Muscle of leg (tissue), 11 donors: ENCODE data around the gene C9orf78. TPM values are rescaled to one million over a fixed set of nuclear protein-coding genes. Genes with fewer than 3 reads are reported as not detected.
"Not testable (repeated sequence)": the region's sequence is repeated elsewhere in the genome, so short reads cannot be mapped to it uniquely, and the experiment has no call there.

Experiments used
- DNase-seq: peaks from one replicate; pipeline ENCODE4 v3.0.0; 2013
- H3K27ac ChIP-seq: one replicate; pipeline ENCODE4 v1.5.1; 2013; ENCODE audit warnings: mild to moderate bottlenecking, low read length, control low read depth
- H3K27me3 ChIP-seq: one replicate; pipeline ENCODE4 v1.6.1; 2013; ENCODE audit warnings: low read length; ENCODE audit not compliant: control insufficient read depth, insufficient read depth
- H3K36me3 ChIP-seq: one replicate; pipeline ENCODE4 v1.6.1; 2013; ENCODE audit warnings: low read length; ENCODE audit not compliant: control insufficient read depth, insufficient read depth
- H3K4me1 ChIP-seq: one replicate; pipeline ENCODE4 v1.6.1; 2013; ENCODE audit warnings: low read length; ENCODE audit not compliant: control insufficient read depth, insufficient read depth
- H3K4me3 ChIP-seq: one replicate; pipeline ENCODE4 v1.5.1; 2013; ENCODE audit warnings: low read length, control low read depth
- H3K9me3 ChIP-seq: replicated peaks from 2 replicates; pipeline ENCODE4 v1.6.1; 2013; ENCODE audit warnings: low read depth, low read length; ENCODE audit not compliant: control insufficient read depth
- WGBS: methylation state at CpG from one replicate; pipeline ENCODE4 v1.1.5; 2013; ENCODE audit warnings: missing lambda C conversion rate; ENCODE audit not compliant: insufficient coverage; 5-methylcytosine and 5-hydroxymethylcytosine counted together
- polyA plus RNA-seq, 8 donors: library from polyadenylated mRNA; unstranded; fragments of 120-200 nt; gene quantifications; one replicate each; pipeline versions ENCODE4 v1.2.1 to v1.2.3, GENCODE V29; 2013; ENCODE audit warnings: inconsistent platforms in 1 of 8, low replicate concordance in 1 of 8; ENCODE audit not compliant: insufficient read length in 8 of 8, insufficient read depth in 1 of 8
- total RNA-seq: library from RNA; stranded (reverse); fragments of 120-200 nt; gene quantifications from one replicate; pipeline ENCODE4 v1.2.4, GENCODE V29; 2013

The C9orf78 gene
- total and polyA plus RNA-seq, 9 donors: 36.2 to 62.3 (median 50.1) TPM

GRCh38 chr9:129794549-129794948 lies 40.5 kb downstream of the C9orf78 start:
- H3K27ac ChIP-seq: no peak overlapping the region
- H3K4me3 ChIP-seq: no peak overlapping the region
- H3K4me1 ChIP-seq: no peaks in the 10 kb centered on the region
- DNase-seq: no peak
- 83% methylated on average over 8 of the region's 8 CpGs for WGBS
- no peaks in the 10 kb centered on the region for H3K36me3 ChIP-seq
- no peaks in the 10 kb centered on the region for H3K9me3 ChIP-seq
- peaks cover 9% of the 10 kb centered on the region for H3K27me3 ChIP-seq

- Histone ChIP-seq H3K36me3 (no peaks in the 10 kb centered on the region), H3K27ac (no peak overlapping the region), H3K4me3 (no peak overlapping the region), H3K4me1 (no peaks in the 10 kb centered on the region), H3K27me3 (peaks cover 2% of the 10 kb centered on the region), H3K9me3 (no peaks in the 10 kb centered on the region)
- DNase-seq: no peak
- 73% methylated on average over 10 of the region's 10 CpGs for WGBS
Observed at GRCh38 chr9:129786481-129786880, 48.6 kb downstream of the C9orf78 start.

GRCh38 chr9:129785866-129786265 lies 49.2 kb downstream of the C9orf78 start:
- Histone ChIP-seq H3K4me3 (no peak overlapping the region), H3K4me1 (no peaks in the 10 kb centered on the region), H3K27me3 (peaks cover 2% of the 10 kb centered on the region), H3K36me3 (no peaks in the 10 kb centered on the region), H3K27ac (no peak overlapping the region), H3K9me3 (no peaks in the 10 kb centered on the region)
- WGBS: no CpG with 5 or more reads among the region's 1 CpG
- no peak for DNase-seq

- not testable (repeated sequence) for DNase-seq, H3K27me3 ChIP-seq, H3K4me3 ChIP-seq, H3K9me3 ChIP-seq, H3K36me3 ChIP-seq, H3K27ac ChIP-seq, H3K4me1 ChIP-seq
- 72% methylated on average over 9 of the region's 11 CpGs for WGBS
Observed at GRCh38 chr9:129784970-129785369, 50.1 kb downstream of the C9orf78 start.

GRCh38 chr9:129783516-129784361 lies 51.3 kb downstream of the C9orf78 start:
- DNase-seq: peak; percentile 86
- WGBS: 37% methylated on average over 5 of the region's 14 CpGs

GRCh38 chr9:129781981-129782380 lies 53.1 kb downstream of the C9orf78 start:
- peaks cover 13% of the 10 kb centered on the region for H3K4me1 ChIP-seq
- no peaks in the 10 kb centered on the region for H3K27me3 ChIP-seq
- H3K9me3 ChIP-seq: no peaks in the 10 kb centered on the region
- no peak overlapping the region for H3K4me3 ChIP-seq
- no peak for DNase-seq
- 100% methylated on average over 1 of the region's 5 CpGs for whole genome bisulfite sequencing
- no peak overlapping the region for H3K27ac ChIP-seq
- H3K36me3 ChIP-seq: no peaks in the 10 kb centered on the region

More at GRCh38 chr9:129783516-129784361, 51.3 kb downstream of the C9orf78 start:
- no peak overlapping the region for H3K4me3 ChIP-seq
- no peak overlapping the region for H3K27ac ChIP-seq
- no peaks in the 10 kb centered on the region for H3K9me3 ChIP-seq
- peaks cover 2% of the 10 kb centered on the region for H3K27me3 ChIP-seq
- H3K36me3 ChIP-seq: no peaks in the 10 kb centered on the region
- H3K4me1 ChIP-seq: no peaks in the 10 kb centered on the region

- no peak overlapping the region for H3K4me3 ChIP-seq
- 81% methylated on average over 8 of the region's 8 CpGs for WGBS
- no peaks in the 10 kb centered on the region for H3K36me3 ChIP-seq
- H3K27me3 ChIP-seq: no peaks in the 10 kb centered on the region
- no peak for DNase-seq
- no peak overlapping the region for H3K27ac ChIP-seq
- peaks cover 18% of the 10 kb centered on the region for H3K4me1 ChIP-seq
- H3K9me3 ChIP-seq: no peaks in the 10 kb centered on the region
Observed at GRCh38 chr9:129781131-129781530, 53.9 kb downstream of the C9orf78 start.

GRCh38 chr9:129779560-129780190 lies 55.4 kb downstream of the C9orf78 start:
- H3K36me3 ChIP-seq: no peaks in the 10 kb centered on the region
- H3K4me3 ChIP-seq: no peak overlapping the region
- 100% methylated on average over 2 of the region's 7 CpGs for WGBS
- H3K4me1 ChIP-seq: peaks cover 23% of the 10 kb centered on the region
- no peaks in the 10 kb centered on the region for H3K9me3 ChIP-seq
- H3K27me3 ChIP-seq: no peaks in the 10 kb centered on the region
- no peak overlapping the region for H3K27ac ChIP-seq
- no peak for DNase-seq

GRCh38 chr9:129778469-129778868 lies 56.6 kb downstream of the C9orf78 start:
- Histone ChIP-seq H3K27me3 (no peaks in the 10 kb centered on the region), H3K36me3 (no peaks in the 10 kb centered on the region), H3K27ac (no peak overlapping the region), H3K4me3 (no peak overlapping the region), H3K9me3 (no peaks in the 10 kb centered on the region), H3K4me1 (peaks cover 23% of the 10 kb centered on the region)
- WGBS: no CpG with 5 or more reads among the region's 3 CpGs
- DNase-seq: no peak

- Histone ChIP-seq H3K9me3 (no peaks in the 10 kb centered on the region), H3K27ac (peak overlapping the region; percentile 70), H3K36me3 (no peaks in the 10 kb centered on the region), H3K4me3 (no peak overlapping the region), H3K27me3 (no peaks in the 10 kb centered on the region), H3K4me1 (peaks cover 23% of the 10 kb centered on the region)
- 67% methylated on average over 5 of the region's 11 CpGs for WGBS
- no peak for DNase-seq
Observed at GRCh38 chr9:129777769-129778130, 57.3 kb downstream of the C9orf78 start.
